Non-pigmented ciliary epithelial cell (primary cell): ENCODE data around the gene WNT6.

ENCODE experiments used
- DNase-seq: peaks from one replicate; pipeline ENCODE4 v3.0.0-alpha.2; 2010; ENCODE audit warnings: low read depth

WNT6 gene

GRCh38 chr2:218859556-218859987, at the start of gene WNT6:
Gene WNT6 (plus strand): TSS chr2:218859805. CDS start chr2:218860038, 233 bp downstream.
- no peak for DNase-seq

GRCh38 chr2:218810256-218810655, 49.3 kb upstream of the WNT6 start:
- DNase-seq, result no peak

- DNase-seq, result no peak
Observed at GRCh38 chr2:218811382-218811781, 48.2 kb upstream of the WNT6 start.

- no peak for DNase-seq
Observed at GRCh38 chr2:218812096-218812815, 47.3 kb upstream of the WNT6 start.

DNA sequence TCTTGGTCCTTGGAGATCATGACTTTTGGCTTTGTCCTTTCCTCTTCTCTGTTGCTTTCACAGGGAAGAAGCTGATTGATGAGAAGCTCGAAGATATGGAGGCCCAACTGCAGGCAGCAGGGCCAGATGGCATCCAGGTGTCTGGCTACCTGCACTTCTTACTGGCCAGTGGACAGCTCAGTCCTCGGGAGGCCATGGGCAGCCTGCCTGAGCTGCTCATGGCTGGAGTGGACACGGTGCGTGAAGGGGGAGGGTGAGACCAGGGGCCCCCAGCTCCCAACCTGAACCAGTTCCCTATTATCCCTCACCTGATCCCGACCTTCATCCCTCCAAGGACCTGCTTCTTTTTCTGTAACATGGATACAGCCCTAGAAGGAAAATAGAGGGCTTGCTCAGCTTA, 46.7 kb upstream of the WNT6 start:
- no peak for DNase-seq

DNA sequence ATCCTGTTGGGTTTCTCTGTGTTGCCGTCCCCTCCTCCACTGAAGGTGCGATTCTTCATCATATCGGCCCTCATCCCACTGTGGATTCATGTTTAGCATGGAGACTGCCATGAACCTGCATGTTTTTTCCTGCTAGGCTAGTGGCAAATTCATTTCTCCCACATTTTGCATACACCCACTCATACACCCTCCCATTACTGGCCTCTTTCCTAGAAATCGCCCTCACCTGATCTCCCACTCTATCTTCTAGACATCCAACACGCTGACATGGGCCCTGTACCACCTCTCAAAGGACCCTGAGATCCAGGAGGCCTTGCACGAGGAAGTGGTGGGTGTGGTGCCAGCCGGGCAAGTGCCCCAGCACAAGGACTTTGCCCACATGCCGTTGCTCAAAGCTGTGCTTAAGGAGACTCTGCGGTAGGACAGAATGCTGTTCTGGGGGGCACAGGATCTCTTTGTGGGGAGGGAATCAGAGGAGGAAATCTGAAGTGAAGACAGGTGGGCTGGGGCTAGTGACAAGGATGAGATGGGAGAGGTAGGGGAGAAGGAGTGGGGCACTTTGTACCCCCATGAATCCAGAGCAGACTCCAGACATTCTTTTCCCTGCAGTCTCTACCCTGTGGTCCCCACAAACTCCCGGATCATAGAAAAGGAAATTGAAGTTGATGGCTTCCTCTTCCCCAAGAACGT, 45.7 kb upstream of the WNT6 start:
- DNase-seq, result no peak

DNA sequence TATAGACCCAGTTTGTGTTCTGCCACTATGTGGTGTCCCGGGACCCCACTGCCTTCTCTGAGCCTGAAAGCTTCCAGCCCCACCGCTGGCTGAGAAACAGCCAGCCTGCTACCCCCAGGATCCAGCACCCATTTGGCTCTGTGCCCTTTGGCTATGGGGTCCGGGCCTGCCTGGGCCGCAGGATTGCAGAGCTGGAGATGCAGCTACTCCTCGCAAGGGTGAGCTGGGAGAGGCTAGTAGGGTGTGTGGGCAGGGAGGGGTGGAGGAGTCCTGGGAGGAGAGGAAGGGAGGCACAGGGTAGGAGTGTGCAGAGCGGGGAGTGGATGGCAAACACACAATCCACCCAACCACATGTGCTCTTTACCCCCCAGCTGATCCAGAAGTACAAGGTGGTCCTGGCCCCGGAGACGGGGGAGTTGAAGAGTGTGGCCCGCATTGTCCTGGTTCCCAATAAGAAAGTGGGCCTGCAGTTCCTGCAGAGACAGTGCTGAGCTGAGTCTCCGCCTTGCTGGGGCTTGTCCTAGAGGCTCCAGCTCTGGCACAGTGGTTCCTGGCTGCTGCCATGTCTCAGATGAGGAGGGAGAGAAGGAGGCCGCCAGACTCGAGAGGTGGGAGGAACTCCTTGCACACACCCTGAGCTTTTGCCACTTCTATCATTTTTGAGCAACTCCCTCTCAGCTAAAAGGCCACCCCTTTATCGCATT, 44.9 kb upstream of the WNT6 start:
- no peak for DNase-seq

DNA sequence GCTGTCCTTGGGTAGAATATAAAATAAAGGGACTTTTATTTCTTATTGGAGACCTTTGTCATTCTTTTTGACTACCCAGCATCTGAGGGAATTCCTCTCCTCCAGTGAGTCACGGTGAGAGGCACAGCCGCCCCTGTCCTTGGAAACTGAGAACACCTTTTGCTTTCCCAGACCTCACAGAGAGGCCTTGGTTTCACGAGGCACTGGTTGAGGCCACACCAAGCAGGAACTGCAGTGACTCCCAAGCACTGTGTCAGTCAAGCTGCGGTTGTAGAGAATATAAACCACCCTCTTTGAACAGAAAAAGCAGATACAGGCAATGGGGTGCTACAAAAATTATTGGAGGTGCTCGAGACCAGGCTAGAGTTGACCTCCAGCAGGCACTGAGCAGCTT, 44.4 kb upstream of the WNT6 start:
- DNase-seq, result no peak

- no peak for DNase-seq
Observed at GRCh38 chr2:218815649-218816048, 44.0 kb upstream of the WNT6 start.

GRCh38 chr2:218816561-218817011, 43.0 kb upstream of the WNT6 start:
- no peak for DNase-seq

GRCh38 chr2:218819093-218819492, 40.5 kb upstream of the WNT6 start:
- DNase-seq, result no peak

DNA sequence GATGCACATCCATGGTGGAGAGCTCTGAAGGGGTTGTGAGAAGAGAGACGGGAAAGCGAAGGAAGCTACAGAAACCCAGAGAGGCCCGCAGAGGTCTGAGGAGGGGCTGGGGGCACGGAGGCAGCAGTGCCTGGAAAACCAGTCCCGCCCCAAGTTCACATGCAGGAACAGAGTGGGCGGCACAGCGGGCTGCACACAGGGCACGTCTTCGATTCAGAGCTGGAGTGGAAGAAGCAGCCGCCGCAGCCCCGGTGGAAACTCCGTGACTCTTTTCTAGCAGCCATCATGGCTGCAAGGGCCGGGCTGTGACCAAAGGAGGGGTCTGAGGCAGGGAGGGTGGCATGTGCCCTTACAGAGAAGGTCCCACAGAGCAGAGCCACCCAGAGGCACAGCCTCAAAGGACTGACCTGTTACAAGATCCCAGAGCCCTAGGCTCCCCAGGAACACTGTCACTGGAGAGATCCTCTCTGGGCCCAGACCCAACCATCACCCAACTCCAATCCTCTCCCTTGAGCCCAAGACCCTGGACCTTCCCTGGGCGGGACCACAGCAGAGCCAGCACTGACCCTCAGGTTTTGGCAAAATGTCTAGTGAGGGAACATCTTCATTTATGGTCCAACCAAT, 38.7 kb upstream of the WNT6 start:
- no peak for DNase-seq

DNA sequence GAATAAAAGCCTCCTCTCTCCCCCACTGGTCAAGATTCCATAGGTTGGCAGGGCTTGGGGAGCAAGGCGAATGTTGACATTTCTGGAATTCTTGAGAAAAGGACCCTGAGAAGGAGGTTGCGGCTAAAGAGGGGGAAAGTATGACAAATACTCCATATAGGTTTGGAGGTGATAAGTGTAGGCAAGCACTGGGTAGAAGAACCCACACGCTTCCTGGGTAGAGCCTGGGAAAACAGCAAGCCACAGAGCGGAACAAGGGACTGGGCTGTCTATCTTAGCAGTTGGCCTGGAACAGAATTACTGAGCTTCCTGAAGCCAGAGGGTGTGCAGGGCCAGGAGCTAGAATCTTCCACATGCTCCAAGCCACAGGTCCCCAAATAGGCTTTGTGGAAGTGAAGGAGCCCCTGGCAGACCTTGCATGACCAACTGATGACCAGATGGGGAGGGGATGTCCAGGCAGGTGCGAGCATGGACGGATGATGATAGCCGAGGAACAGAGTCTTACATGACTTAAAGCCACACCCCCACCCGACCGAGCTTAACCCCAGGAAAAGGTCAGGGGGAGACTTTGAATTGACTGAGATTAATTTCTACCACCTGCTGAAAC, 37.9 kb upstream of the WNT6 start:
- no peak for DNase-seq

GRCh38 chr2:218822622-218823021, 37.0 kb upstream of the WNT6 start:
- DNase-seq, result no peak

DNA sequence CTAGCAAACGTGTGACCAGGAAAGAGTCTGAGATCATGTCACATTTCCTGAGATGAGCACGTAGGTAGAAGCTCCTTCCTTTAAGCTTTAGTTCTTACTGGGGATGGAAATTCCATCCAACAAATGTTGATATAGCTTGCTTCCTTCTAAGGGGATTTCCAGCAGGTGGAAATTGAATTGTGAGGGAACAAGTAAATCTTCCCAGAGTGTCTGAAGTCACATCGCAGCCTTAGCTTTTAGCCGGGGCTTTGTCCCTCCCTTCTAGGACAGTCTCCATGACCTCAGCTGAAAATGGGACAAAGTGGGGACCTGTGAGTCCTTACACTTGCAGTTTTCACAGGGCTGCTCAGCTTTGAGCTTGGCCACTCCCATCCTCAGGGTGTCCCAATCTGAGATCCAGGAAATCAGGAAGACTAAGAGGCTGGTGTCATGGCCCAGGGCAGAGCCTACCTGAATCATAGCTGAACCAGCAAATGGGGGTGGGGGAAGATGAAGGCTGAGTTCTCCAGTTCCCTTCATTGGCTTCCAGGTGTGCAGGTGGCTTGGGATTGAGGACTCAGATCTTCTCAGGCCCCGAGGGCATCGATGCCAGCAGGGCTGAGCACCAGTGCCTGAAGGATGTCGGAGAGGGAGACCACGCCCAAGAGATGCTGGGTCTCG, 36.3 kb upstream of the WNT6 start:
- DNase-seq, result no peak

GRCh38 chr2:218824004-218824403, 35.6 kb upstream of the WNT6 start:
- DNase-seq, result no peak

GRCh38 chr2:218826791-218827190, 32.8 kb upstream of the WNT6 start:
- DNase-seq, result no peak

- no peak for DNase-seq
Observed at GRCh38 chr2:218827701-218828476, 31.7 kb upstream of the WNT6 start.

DNA sequence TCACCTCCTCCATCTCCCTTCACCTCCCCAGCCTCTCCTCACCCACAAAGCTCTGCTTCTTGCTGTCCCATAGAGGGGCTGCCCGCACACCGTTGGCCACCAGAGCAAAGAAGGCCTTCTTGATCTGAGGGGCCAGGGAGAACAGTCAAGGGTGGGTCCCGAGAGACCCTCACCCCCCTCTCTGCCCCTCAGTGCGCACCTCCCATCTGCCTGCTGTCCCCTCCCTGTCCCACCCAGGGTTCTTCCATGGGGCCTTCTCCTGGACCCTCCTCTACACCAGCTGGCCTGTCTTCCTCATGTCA, 31.2 kb upstream of the WNT6 start:
- no peak for DNase-seq

GRCh38 chr2:218829868-218830451, 29.6 kb upstream of the WNT6 start:
- DNase-seq, result no peak
